Measurements from ENCODE around the gene MACROD1.
A peak's percentile ranks its signal among the peaks of the same experiment; 100 is the strongest.

DNA sequence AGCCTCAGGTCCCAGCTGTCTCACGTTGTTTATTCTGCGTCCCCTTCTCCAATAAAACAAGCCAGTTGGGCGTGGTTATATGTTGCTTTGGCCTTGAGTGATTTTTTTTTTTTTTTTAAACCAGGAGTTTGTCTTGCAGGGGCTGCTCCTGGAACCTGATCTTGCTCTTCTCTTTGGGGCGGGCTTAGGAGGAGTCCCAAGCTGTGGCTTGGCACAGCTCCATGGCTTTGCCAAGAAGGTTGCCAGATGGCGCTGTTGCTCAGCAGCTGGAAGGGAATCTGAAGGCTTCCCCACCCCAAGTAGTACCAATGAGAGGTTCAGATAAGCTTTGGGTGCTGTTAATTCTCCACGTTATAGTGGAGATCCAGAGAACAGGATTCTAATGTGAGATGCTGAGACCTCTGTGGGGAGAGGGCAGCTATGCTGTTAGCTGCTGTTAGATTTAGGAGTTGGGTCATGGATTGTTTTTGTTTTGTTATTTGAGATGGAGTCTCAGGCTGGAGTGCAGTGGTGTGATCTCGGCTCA, 38.6 kb upstream of the MACROD1 start:
- TF ChIP-seq, protein P1, sequence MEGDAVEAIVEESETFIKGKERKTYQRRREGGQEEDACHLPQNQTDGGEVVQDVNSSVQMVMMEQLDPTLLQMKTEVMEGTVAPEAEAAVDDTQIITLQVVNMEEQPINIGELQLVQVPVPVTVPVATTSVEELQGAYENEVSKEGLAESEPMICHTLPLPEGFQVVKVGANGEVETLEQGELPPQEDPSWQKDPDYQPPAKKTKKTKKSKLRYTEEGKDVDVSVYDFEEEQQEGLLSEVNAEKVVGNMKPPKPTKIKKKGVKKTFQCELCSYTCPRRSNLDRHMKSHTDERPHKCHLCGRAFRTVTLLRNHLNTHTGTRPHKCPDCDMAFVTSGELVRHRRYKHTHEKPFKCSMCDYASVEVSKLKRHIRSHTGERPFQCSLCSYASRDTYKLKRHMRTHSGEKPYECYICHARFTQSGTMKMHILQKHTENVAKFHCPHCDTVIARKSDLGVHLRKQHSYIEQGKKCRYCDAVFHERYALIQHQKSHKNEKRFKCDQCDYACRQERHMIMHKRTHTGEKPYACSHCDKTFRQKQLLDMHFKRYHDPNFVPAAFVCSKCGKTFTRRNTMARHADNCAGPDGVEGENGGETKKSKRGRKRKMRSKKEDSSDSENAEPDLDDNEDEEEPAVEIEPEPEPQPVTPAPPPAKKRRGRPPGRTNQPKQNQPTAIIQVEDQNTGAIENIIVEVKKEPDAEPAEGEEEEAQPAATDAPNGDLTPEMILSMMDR (IDR thresholded peaks at IDR 0.05) = peak; percentile 75
- TF ChIP-seq EZH2 (IDR thresholded peaks at IDR 0.05; ENCODE audit: borderline replicate concordance, insufficient read depth, low read depth, low read length, poor library complexity, severe bottlenecking) = no peak

Measured in B cell (primary cell).